ENCODE measurements around the gene PIM1. TPM values are rescaled to one million over a fixed set of nuclear protein-coding genes. Genes with fewer than 3 reads are reported as not detected.

The PIM1 gene
- total RNA-seq, 1 experiment from 2014 or later: 70.4 TPM

DNA sequence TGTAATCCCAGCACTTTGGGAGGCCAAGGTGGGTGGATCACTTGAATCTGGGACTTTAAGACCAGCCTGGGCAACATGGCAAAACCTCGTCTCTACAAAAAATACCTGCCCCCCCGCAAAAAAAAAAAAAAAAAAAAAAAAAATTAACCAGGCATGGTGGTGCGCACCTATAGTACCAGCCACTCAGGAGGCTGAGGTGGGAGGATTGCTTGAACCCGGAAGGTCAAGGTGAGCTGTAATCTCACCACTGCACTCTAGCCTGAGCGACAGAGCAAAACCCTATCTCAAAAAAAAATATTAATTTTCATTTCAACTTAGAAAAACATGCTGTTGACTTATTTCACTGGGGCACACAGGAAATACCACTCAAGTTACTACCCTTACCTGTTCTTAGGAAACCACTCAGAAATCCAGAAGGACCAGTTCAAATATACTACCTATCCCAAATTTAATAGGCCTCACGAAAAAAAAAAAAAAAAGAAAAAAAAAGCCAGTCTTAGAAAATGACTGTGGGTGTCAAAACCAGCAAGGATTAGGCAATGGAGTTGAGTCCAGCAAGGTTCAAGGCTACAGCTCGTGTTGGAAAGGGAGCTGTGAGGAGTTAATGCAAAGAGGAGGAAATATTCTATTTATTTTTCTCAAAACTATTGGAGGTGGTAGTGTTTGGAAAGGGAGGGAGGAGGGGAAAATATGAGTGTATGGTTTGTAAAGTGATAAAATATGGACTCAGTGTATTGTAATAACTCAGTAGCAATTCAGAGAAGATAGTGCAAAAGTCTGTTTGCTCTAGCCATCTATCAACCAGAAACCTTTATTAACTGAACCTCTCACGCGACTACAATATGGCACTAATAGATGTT lies 33.9 kb upstream of the PIM1 start:
- no peak for DNase-seq (ENCODE audit: low spot score)
- in situ Hi-C loops (cut with HindIII; ENCODE audit: low sequenced_read_pairs): no loop called here

DNA sequence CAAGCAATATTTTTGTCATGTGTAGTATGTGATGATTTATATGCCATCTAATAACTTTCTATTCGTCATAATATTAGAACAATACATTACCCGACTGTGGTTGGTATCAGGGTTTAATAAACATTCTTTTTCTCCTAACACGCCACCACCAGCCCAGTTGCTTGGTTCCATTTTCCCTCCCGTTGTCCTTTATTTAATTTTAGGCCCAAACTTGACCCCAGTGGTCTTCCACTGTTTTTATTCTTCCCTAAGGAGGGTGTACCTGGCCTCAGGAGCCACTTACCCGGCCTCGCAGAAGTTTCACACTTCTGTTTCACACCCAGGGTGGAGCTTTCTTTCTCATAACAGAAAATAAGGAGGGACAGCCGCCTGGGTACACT lies 33.1 kb upstream of the PIM1 start:
- DNase-seq (ENCODE audit: low spot score): no peak
- in situ Hi-C loops (cut with HindIII; ENCODE audit: low sequenced_read_pairs): no loop called here

DNA sequence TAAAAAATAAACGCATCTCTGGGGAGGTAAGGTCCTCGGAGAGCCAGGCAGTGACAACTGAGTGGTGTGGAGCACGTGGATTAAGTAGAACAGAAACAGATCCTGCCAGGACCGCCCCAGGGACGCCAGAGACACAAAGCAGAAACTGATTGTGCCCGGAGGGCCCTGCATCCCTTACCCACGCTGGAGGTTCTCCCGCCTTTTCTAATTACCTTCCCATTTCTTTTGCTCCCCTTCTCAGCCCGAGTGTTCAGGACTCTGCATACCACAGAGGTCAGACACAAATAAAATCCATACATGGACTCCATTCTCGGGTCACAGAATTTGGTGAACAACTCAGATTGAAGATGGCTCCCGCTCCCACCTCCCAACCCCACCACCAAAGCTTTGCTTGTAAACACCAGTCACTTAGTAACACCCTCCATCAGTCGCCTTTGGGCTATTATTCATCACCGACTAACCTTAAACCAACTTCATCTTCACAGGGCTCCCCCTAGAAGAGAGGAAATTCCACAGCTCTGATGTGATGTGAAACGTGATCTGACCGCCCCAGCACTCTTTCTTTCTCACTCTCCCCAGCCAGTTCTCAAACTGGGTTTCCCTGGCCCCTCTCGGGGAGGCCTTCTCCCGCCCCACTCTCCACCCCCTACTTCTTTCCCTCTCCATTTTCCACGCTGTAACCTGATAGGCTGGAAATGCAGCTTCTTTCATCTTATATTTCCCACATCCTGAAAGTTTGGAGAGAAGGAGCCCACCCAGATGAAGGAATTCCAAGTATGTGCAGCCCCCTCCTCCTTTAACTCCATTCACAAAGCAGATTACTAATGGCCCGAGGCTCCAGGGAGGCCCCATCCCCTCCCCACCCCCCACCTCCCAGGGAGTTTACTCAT lies 32.5 kb upstream of the PIM1 start:
- DNase-seq (ENCODE audit: low spot score): peak; percentile 77
- in situ Hi-C loops (cut with HindIII; ENCODE audit: low sequenced_read_pairs): no loop called here

DNA sequence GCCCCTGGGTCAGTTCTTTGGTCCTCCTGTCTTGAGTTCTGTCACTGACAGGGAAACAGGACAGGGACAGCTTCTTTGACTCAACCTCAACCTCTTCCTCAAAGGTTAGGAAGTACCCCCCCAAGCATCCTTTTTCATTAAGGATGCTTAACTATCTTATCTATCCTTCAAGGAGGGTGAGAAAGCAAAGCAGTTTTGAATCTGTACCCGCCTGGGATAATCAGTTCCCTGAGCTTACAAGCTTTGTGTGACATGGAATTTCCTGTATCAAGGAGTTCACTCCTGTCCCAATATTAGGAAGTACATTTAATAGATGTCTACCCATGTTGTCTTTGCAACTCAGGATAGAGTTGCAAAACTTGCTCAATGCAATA lies 31.1 kb upstream of the PIM1 start:
- no peak for DNase-seq (ENCODE audit: low spot score)
- in situ Hi-C loops (cut with HindIII; ENCODE audit: low sequenced_read_pairs): no loop called here

DNA sequence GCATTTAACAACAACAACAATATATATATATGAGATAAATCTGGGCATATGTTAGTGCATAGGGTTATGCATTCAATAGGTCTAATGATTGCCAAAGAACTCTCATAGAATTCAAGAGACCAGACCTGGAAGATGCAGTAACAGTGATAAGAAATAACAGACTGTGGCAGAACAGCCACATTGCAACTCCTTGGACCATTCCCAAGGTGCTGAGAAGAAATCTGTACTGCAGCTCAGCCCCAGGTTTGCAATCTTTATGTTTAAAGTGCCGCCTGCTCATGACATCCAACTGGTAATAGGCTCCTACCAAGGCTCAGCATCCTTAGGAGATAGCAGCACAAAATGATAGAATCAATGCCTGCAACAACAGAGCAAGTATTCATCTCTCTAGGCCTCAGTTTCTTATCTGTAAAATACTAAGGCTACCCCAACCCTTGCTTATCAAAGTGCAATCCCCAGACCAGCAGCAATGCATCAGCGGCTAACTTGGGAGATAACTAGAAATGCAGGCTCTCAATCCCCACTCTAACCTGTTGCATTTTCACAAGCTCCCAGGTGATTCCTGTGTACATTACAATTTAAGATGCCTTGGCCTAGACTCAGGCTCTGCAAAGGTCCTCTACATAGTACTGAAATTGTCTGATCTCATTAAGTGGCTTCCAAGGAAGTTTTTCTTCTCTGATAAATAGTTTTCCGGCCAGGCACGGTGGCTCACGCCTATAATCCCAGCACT lies 30.6 kb upstream of the PIM1 start:
- in situ Hi-C loops (cut with HindIII; ENCODE audit: low sequenced_read_pairs): no loop called here

DNA sequence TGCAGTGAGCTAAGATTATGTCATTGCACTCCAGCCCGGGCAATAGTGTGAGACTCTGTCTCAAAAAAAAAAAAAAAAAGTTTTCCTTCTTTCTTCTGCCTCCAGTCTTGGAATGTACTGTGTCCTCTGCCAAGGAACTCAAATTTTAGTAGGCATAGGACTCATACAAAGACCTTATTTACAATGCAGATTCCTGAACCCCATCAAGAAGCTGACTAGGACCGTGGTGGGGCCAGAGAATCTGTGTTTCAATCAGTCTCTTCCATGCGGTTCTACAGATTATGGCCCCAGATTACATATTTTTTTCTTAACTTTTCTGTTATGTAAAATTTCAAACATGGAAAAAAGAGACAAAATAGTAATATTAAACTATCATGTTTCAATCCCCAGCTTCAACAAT lies 29.8 kb upstream of the PIM1 start:
- DNase-seq (ENCODE audit: low spot score): no peak
- in situ Hi-C loops (cut with HindIII; ENCODE audit: low sequenced_read_pairs): no loop called here

More for the DNA sequence above, 30.6 kb upstream of the PIM1 start:
- DNase-seq (ENCODE audit: low spot score): no peak

DNA sequence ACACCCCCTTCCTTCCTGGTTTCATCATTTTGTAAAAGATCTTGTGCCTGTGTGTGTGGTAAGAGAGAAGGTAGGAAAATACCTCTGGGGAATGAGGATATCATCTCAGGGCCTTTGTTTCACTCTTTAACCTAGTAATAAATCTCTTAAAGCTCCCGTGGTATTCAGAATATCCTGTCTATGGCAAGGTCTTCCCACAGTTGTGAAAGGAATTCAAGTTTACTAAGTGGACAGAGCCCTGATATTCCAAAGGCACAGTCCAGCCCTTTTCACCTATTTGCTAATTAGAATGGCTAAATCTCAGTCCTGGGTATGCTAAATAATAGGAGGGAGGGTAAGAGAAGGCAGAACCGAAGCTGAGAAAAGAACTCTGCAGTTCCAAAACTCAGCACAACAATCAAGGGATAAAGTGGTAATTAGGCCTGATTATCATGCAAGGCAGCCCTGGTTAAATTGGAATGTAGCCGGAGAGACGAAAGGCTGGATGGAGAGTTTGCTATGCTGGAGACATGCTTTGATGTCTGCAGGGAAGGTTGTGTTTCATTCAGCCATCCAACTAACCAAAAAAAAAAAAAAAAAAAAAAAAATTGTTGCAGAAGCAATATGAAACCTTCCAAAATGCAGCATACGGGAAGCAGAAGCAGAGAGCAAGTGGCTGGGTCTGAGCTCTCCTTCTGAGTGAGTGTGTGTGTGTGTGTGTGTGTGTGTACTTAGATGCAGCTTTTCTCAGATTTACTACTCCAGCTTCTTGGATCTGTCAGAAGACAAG lies 28.5 kb upstream of the PIM1 start:
- peak; percentile 70 for DNase-seq (ENCODE audit: low spot score)
- in situ Hi-C loops (cut with HindIII; ENCODE audit: low sequenced_read_pairs): no loop called here

DNA sequence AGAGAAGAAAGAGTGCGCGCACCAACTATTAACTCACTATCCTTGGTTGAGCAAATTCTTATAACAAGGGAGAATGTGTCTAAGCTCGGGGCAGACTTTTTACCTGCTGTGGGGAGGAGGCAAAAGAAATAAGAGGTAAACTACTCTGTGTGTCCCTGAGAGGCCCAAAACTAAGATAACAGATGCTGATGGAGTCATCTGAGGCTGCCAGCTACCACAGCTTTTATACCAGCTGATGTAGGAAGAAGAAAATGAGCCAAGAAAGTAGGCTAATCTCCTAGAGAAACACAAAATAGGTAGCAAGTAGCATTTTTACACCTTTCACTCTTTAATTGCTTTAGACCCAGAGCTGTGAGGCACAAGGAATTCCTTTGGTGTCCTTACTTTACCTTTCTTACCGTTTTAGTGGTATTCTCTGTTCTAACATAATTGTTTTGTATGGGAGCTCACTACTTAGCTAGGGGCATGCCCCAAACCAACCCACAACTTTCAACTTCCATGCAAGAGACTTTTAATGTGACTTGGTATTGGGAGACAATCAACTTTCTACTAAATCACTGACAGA lies 27.8 kb upstream of the PIM1 start:
- DNase-seq (ENCODE audit: low spot score): peak; percentile 59
- in situ Hi-C loops (cut with HindIII; ENCODE audit: low sequenced_read_pairs): no loop called here

DNA sequence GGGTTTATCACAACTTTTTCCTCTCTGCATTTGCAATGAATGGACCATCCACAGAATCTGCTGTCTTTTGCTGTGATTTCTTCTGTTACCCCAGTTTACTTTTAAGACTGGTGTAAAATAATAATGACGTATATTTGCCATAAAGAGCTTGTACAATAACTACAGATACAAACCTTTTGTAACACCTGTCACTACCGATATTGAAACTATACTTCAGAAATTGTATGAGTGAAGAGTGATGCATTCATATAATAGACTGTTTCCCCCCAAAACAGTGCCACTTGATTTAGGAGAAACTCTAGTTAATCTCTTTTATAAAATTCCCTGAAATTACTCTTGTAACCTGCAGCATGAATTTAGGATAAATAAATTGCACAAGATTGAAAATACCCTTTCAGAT lies 26.4 kb upstream of the PIM1 start:
- no peak for DNase-seq (ENCODE audit: low spot score)
- in situ Hi-C loops (cut with HindIII; ENCODE audit: low sequenced_read_pairs): no loop called here

DNA sequence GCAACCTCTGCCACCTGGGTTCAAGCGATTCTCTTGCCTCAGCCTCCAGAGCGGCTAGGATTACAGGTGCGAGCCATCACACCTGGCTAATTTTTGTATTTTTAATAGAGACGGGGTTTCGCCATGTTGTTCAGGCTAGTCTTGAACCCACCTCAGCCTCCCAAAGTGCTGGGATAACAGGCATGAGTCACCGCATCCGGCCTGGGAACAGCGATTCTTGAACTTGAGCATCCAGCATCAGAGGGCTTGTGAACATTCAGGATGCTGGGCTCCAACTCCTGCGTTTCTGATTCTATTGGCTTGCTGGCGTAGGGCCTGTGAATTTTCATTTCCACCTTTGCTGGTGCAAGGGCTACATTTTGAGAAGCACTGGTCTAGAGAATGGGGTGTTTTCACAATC lies 24.5 kb upstream of the PIM1 start:
- in situ Hi-C loops (cut with HindIII; ENCODE audit: low sequenced_read_pairs): no loop called here

DNA sequence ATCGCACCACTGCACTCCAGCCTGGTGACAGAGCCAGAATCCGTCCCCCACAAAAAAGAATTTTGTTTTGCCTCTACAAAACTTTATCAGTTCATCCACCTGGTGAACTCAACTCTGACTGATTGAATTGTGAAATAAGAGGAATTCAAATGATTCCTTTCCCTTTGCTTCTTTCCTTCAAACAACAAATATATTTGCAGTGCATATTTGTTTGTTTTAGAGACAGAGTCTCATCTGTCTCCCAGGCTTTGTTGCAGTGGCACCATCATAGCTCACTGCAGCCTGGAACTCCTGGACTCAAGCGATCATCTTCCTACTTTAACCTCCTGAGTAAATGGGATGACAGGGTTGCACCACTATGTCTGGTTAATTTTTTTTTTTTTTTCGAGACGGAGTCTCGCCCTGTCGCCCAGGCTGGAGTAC lies 23.2 kb upstream of the PIM1 start:
- DNase-seq (ENCODE audit: low spot score): no peak
- in situ Hi-C loops (cut with HindIII; ENCODE audit: low sequenced_read_pairs): no loop called here

More for the DNA sequence above, 24.5 kb upstream of the PIM1 start:
- DNase-seq (ENCODE audit: low spot score): no peak

DNA sequence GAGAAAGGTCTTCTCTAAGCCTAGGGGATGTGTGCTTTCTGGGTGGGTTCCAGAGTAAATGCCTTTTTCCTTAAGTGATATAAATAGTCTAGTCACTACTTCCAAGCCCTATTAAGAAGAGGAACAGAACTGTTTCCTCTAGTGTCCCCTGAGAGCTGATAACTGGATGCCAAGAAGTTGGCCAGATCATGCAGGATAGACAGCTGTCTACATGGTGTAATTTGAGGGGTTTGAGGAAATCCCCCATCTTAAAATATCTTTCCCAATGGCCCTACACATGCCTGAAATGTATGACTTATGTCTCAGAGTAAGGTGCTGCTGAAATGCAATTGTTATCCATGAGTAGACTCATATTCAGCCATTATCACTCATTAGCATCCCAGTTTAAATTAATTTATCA lies 20.2 kb upstream of the PIM1 start:
- no peak for DNase-seq (ENCODE audit: low spot score)
- in situ Hi-C loops (cut with HindIII; ENCODE audit: low sequenced_read_pairs): no loop called here

DNA sequence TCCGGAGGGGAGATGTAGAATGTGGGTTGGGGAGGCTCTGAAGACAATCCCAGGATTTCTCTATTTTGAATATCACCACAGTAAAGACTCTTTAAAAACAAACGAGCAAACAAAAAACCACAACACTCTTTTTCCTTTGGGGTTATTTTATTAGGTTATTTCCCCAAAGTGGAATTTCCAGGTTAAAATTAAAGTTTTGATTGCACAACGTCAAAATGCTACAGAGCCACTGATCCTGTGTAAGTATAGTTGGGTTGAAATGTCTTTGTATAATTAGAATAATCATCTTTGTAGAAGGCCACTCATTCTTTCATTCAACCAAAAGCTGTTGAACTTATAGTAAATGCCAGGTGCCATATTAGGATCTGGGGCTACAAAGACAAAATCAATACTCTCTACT lies 19.6 kb upstream of the PIM1 start:
- DNase-seq (ENCODE audit: low spot score): no peak
- in situ Hi-C loops (cut with HindIII; ENCODE audit: low sequenced_read_pairs): no loop called here

DNA sequence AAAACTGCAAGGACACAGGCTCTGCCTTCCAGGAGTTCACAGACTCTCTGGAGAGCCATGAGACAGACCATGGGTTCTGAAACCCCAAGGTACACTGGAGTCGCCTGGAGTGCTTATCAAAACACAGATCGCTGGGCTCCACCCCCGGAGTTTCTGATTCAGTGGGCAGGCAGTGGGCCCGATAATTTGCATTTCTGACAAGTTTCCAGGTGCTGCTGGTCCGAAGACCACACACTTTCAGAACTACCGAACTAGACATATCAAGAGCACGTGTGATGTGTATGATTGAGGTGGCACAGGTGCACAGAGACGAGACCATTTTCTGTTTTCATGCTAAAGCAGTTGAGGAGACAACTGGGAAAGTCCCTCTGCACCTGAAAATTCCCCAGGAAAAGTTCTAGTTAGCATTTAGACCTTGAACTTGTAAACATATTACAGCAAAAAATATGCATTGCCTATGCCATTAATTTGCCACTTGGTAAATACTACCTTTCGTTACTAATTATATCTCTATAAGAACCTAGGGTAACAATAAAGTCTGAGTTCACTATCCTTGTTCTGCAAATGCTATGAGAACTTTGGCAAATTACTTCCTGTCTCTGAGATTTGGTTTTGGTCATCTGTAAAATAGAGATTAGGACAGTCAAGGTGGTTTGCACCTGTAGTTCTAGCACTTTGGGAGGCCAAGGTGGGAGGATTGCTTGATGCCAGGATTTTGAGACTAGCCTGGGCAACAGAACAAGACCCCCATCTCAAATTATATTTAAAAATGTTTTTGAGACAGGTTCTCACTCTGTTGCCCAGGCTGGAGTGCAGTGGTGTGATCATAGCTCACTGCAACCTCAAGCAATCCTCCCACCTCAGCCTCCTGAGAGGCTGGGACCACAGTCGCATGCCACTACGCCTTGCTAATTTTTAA lies 14.3 kb upstream of the PIM1 start:
- in situ Hi-C loops (cut with HindIII; ENCODE audit: low sequenced_read_pairs): no loop called here
- no peak for DNase-seq (ENCODE audit: low spot score)

DNA sequence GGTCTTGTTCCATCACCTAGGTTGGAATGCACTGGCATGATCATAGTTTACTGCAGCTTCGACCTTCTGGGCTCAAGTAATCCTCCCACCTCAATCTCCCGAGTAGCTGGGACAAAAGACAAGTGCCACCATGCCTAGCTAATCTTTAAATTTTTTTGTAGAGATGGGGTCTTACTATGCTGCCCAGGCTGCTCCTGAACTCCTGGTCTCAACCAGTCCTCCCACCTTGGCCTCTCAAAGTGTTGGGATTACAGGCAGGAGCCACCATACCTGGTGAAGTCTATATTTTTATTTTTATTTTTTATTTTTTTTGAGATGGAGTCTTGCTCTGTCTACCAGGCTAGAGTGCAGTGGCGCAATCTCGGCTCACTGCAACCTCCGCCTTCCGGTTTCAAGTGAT lies 11.4 kb upstream of the PIM1 start:
- in situ Hi-C loops (cut with HindIII; ENCODE audit: low sequenced_read_pairs): no loop called here
- no peak for DNase-seq (ENCODE audit: low spot score)

DNA sequence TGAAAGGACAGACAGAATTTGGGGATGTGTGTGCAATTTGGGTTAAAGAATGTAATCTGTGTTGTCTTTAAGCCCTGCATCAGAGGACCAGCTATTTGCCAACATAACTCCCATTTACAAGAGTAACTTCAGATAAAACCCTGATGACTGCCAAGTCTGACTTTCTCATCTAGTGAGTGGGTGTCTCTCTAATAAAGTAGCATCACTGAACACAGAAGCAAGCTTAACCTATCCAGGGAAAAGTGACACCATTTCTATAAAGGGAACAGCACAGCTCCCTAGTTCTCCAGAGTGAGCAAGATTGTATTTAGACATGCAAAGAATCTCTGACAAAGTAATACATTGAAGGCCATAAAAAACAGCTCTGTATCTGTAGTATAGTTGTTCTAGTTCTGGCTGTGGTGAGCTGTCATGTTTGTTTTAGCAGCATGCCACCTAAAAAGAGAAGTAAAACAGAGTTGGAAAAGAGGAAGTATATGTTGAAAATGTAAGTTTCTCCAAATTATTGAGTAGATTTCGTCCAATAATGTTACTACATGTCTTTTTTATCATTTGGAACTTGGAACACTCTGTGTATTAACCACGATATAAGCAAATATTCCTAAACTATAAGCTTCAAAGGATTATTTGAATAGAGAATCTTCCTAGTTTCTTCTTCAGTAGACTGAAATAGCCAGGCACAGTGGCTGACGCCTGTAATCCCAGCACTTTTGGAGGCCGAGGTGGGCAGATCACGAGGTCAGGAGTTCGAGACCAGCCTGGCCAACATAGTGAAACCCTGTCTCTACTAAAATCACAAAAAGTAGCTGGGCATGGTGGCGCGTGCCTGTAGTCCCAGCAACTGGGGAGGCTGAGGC lies 8.8 kb upstream of the PIM1 start:
- no peak for DNase-seq (ENCODE audit: low spot score)
- in situ Hi-C loops (cut with HindIII; ENCODE audit: low sequenced_read_pairs): no loop called here

DNA sequence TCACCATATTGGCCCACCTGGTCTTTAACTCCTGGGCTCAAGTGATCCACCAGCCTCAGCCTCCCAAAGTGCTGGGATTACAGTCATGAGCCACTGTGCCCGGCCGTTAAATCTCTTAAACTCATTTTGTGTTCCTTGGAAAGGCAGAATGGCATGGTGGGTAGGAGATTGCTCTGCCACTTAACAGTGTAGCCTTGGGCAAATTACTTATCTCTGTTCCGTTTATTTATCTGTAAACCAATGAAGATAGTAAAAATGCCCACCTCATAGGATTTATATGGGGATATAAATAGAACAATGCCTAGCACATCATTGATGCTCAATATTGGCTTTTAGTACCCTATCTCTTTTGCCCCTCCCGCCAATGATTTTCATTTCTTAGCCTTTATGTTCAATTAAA lies 7.2 kb upstream of the PIM1 start:
- in situ Hi-C loops (cut with HindIII; ENCODE audit: low sequenced_read_pairs): no loop called here
- no peak for DNase-seq (ENCODE audit: low spot score)

Data from G401 (cell line).